NCI-H128 (cell line): Measurements from ENCODE around the gene SYNGR1.
"Not testable (repeated sequence)": the region's sequence is repeated elsewhere in the genome, so short reads cannot be mapped to it uniquely, and the experiment has no call there.

Source experiments
- DNase-seq: peaks from one replicate; lab custom pipeline; 2025; ENCODE audit not compliant: unreplicated experiment; lab: John Stamatoyannopoulos, UW

Gene SYNGR1

DNA sequence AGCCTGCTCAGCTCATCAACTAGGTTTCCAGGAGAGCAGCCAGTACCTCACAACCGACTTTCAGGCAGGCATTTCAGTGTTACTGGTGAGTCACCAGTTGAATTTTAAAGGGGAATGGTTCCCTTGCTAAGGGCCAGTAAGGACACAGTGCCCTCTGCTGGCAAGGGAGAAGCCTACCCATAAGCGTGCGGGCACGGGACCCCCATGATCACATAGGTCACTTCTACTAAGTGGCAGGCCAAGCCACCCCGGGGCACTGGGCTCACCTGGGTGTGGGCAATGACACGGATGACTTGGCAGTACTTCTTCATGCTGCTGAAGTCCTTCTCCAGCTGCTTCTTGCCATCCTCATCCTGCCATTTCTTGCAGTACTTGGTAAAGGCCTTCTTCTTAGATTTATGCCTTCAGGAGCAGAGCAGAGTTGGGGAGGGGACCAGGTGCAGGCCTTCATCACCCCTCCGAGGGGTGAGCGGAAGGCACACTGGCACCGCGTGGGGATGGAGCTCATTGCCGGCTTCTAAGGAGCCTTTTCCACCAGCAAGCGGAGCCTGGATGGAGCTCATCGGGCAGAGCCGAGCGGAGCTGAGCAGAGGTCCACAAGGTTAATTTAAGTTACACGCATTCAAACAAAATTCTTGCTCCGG lies 33.2 kb upstream of the SYNGR1 start:
- DNase-seq, result no peak

DNA sequence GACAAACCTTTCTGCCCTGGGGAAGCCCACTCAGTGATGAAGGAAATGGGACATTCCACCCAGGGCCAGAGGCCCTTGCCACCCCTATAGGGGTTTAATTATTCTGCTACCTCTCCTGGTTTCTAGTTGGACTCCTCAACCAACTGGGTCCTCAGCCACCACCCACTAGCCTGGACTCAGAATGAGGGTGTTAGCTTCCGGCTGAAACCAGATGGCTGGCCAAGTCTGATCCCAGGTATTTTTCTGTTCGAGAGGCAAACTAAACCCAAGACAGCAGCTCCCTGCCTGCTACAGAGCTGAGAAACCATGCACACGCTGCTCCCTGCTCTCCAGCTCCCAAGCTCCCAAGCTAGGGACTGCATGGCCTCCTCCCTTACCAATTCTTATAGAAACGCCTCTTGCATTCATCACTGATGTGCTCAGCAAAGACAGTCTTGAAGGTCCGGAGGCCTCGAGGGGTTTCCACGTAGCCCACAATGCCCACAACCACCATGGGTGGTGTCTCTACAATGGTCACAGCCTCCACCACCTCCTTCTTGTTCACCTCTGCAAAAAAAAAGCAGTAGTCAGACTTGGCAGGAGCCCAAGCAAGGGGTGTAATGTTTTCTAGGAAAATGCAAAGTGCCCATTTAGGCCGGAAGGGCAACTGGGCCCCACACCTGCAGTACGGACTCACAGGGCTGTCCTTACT lies 32.6 kb upstream of the SYNGR1 start:
- no peak for DNase-seq

DNA sequence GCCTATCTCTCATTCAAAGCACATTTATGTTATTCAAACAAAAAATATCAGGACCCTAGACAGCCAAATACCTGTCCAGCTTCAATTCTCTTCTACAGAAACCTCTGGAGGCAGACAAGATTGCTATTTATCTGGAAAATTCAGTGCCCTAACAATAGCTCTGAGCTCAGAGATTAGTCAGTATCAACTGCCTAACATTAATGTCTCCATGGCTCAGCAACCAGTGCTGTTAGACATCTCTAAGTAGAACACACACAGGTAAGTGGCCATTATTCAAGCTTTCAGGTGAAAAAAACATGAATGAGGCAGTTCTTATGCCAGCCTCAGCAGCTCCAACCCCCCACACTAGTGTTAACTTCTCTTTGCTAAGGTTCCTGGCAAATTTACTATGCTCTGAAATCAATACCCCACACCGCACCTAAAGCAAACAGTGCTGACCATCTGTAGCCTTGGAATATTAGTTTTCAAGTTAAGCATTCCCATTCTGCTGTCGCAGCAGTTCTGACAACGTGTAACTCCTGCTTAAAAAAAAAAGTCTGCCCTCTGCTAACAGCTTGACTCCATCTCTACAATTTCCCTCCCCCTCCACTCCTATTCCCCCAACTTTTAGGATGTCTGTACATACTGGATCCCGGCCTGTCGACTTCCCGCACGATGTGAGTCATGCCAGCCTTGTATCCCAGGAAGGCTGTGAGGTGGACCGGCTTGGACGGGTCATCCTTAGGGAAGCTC lies 31.9 kb upstream of the SYNGR1 start:
- DNase-seq, result no peak

DNA sequence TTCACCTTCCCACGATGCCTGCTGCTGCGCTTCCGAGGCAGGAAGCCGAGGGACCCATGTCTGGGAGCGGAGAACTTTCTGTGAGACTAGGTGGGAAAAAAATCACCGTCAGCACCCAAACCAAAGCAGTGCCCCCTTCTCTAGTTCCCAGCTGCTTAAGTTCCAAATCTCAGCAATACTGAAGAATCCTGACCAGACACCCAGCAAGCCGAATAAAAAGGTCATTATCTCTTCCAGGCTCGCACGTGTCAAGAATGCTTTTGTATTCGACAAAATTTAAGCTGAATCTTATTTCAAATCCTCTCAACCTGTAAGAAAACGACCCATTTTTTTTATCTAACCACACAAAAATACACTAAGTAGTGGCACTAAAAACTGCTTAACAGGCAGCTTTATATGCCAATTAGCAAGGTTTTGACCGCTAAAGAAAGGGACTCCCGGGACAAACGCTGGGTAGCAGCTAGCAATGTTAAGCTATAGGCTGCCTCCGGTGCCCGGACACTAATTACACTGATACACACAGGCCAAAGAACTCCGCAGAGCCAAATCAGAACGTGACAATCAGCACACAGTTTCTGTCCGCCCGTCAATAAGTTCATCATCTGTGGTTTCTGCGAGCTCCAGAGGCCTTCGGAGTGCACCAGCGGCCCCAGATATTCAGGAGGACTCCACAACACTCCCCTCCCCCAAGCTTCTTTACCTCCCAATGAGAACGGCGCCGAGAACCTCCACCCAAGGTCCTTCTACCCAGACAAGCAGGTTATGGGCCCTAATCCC lies 31.1 kb upstream of the SYNGR1 start:
- DNase-seq, result no peak

DNA sequence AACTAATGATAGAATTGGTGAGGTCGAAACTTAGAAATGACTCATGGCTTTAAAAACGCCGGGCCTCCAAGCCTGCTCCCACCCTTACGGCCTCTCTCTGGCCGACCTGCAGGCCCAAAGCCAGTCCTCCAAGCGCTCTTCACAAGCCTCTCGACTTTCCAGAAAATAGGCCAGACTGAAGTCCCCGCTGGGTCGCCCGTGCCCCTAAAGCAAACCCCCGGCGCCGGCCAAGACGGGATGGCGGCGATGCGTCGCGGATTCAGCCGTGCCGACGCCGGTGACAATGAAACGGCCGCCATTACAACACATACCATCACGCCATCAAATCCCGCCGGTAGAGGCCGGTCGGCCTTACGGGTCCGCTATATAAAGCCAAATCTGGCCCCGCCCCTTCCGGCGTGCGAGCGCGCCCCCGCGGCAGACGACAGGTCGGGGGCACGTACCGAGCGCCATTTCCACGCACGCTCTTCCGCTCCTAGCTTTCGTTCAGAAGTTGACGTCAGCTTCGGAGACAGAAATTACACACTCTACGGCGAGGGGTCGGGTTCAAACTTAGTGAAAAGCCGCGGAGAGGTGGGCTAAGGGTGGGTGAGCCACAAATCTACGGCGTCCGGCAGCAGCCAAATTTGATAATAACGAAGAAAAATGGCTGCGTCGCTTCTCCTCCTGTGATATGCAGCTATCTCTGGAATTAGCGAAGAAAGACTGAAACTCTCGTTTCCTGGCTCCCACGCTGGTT lies 30.3 kb upstream of the SYNGR1 start, which contains the start of gene RPL3:
TSS of gene RPL3 (minus strand) at position 340 of the 739 bp plus-strand sequence. CDS start at position 314, 26 bp downstream.
- peak; percentile 92 for DNase-seq

DNA sequence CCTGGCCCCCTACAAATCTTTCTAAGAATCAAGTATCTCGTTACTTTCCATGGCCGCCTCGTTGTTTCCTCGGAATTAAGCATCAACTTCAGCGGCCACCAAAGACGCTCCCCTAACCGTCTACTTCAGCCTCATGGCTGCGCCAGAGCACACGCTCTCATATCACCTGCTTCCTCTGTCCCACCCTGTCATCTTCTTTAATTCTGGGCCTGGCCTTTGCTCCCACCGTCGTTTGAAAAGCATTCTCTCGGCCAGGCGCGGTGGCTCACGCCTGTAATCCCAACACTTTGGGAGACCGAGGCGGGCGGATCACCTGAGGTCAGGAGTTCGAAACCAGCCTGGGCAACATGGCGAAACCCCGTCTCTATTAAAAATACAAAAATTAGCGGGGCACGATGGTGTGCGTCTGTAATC lies 29.2 kb upstream of the SYNGR1 start:
- not testable (repeated sequence) for DNase-seq

DNA sequence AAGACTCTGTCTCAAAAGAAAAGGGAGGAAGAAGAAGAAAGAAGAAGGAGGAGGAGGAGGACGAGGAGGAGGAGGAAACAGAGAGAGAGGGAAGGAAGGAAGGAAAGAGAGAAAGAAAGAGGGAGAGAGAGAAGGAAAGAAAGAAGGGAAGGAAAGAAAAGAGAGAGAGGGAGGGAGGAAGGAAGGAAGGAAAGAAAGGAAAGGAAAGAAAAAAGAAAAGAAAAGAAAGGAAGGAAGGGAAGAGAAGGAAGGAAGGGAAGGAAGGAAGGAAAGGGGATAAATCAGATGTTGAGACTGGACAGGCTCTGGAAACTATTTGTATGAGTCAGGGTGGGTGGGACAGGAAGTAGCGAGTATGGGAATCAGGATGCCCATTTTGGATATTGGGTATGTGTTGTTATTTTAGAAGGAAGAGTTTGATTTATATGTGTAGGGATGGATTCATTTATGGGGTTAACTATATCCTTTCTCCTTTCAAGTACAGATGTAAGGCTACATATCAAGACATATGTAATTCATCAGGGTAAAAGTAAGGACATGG lies 24.3 kb upstream of the SYNGR1 start:
- DNase-seq, result no peak

DNA sequence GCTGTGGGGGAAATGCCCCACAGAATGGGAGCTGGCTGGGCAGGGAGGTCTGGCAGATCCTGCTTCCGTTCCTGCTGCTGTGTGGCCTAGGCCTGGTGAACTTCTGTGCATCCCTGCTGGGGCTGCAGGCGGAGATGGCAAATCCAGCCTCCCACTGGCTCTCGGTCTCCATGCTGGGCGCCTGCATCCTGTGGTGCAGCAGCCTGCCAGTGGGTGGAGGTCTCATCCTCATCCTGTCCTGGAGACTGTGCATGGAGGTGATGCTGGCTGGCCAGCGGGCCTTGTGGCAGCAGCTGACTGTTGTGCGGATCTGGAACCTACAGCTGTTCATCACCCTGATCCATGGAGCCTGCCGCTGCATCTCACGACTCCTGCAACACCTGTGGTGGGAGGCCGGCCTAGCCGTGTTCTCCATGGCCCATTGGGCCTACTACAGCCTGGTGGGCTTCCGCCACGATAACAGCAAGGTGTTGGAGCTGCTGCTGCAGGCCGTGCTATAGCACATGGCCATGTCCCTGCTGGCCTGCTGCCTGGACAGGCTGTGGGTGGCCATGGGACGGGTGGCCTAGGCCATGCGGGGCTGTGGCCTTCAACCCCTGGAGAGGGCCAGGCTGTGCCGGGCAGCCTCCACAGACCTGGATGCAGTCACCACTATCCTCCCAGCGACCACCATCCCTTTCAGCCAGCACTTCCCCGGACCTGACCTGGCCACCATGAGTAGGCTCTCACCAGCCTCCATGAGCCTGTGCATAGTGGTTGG lies 21.6 kb upstream of the SYNGR1 start:
- no peak for DNase-seq

DNA sequence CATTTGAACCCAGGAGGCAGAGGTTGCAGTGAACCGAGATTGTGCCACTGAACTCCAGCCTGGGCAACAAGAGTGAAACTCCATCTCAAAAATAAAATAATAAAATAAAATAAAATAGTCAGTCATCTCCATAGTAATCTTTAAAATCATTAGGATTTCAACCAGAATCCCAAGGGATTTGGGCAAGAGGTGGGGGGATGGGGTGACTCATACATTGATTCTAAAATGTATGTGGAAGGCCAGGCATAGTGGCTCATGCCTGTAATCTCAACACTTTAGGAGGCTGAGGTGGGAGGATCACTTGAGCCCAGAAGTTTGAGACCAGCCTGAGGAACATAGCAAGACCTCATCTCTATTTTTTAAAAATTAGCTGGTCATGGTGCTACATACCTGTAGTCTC lies 19.2 kb upstream of the SYNGR1 start:
- not testable (repeated sequence) for DNase-seq

DNA sequence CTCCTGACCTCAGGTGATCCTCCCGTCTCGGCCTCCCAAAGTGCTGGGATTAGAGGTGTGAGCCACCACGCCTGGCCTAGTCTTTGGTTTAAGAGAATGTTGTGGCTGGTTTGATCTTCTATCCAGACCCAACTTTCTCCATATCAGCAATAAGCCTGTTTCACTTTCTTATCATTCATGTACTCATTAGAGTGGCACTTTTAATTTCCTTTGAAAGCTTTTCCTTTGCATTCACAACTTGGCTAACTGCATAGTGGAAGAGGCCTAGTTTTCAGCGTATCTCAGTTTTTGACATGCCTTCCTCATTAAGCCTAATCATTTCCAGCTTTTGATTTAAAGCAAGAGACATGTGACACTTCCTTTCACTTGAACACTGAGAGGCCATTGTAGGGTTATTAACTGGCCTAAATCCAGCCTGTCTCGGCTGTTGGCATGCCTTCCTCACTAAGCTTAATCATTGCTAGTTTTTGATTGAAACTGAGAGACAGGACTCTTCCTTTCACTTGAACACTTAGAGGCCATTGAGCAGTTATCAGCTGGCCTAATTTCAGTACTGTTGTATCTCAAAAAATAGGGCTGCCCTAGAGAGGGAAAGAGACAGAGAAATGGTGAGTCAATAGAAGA lies 17.2 kb upstream of the SYNGR1 start:
- no peak for DNase-seq

DNA sequence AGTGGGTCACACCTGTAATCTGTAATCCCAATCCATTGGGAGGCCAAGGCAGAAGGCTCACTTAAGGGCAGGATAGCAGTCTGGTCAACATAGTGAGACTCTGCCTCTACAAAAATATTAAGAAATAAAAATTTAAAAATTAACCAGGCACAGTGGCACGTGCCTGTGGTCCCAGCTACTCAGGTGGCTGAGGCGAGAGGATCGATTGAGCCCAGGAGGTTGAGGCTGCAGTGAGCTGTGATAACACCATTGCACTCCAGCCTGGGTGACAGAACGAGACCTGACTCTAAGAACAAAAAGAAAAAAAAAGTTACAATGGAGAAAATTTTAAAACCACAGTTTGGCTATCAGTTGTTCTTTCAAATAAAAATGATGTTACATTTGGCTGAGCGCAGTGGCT lies 13.4 kb upstream of the SYNGR1 start:
- DNase-seq, result no peak

DNA sequence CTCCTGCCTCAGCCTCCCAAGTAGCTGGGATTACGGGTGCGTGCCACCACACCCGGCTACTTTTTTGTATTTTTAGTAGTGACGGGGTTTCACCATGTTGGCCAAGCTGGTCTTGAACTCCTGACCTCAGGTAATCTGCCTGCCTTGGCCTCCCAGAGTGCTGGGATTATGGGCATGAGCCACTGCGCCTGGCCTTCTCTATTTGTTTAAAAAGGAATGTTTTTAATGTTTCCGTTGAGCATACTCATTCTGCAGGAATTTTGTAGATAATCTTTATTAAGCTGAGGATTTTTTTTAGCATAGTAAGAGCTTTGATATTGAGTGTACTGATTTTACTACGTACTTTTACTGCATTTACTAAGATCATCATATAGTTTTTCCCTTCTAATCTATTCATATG lies 10.0 kb upstream of the SYNGR1 start:
- not testable (repeated sequence) for DNase-seq

DNA sequence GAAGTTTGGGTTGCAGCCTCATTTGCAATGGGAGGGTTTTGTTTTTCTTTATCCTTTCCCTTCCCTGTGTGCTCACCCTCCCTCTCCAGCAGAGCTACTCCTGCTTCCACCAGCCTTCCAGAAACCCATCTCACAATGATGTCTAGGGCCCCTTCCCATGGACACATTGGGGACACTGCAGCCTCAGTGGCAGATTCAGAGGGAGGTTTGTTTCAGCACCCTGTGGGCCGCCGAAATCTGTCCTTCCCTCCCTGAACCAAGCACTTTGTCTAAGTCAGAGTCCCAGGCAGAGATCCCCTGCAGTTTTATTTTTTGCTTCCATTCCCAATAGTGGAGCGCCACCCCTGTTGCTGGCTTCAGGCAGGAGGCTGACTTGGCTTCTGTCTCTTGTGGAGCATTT lies 8.6 kb upstream of the SYNGR1 start:
- DNase-seq, result no peak

DNA sequence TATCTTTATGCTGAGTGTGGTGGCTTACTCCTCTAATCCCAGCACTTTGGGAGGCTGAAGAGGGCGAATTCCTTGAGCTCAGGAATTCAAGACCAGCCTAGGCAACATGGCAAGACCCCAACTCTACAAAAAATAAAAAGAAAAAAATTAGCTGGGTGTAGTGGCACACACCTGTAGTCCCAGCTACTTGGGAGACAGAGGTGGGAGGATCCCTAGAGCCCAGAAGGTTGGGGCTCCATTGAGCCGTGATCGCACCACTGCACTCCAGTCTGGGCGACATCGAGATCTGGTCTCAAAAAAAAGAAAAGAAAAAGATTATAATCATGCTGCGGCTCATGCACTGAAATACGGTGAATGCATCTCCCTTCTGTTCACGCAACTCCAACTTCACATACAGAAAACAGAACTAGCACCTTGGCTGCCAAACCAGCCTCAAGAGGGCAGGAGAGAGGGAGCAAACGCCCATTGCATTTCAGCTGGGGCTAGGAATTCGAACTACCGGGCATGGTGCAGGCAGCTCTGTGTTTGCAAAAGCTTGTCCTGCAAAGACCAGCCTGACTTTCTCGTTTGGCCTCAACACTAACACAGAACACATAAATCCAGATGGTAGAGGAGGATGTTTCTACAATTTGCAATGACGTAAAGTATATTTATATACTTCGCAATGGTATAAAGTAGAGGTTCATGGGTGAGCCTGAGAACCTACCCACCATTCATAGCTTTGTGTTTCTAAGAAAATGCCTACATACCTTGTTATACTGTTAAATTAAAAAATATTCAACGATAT lies 6.3 kb upstream of the SYNGR1 start:
- no peak for DNase-seq

DNA sequence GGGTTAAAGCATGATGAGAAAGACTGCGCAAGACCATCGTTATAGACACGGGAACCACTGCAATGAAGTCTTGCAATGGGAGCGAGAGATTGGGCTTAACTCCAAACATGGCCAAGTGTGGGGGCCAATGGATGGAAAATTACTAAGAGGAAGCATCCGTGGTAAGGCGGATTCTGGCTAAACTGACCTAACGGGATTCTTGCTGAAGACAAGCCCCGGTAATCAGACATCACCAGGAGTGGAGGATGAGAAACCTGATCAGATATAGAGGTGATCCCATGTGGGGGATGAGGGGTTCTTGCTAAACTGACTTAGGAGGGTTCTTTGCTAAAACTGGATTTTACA lies 5.8 kb upstream of the SYNGR1 start:
- DNase-seq, result no peak

DNA sequence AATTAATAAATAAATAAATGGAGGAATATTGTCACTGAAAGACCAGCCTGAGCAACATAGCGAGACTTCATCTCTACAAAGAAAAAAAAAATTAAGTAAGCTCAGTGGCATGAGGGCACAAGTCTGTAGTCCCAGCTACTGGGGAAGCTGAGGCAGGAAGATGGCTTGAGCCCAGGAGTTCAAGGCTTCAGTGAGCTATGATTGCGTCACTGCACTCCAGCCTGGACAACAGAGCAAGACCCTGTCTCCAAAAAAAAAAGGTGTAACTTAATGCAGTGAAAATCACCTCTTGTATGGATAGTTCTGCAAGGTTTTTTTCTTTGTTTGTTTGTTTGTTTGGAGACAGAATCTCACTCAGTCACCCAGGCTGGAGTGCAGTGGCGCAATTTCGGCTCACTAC lies 4.6 kb upstream of the SYNGR1 start:
- no peak for DNase-seq

DNA sequence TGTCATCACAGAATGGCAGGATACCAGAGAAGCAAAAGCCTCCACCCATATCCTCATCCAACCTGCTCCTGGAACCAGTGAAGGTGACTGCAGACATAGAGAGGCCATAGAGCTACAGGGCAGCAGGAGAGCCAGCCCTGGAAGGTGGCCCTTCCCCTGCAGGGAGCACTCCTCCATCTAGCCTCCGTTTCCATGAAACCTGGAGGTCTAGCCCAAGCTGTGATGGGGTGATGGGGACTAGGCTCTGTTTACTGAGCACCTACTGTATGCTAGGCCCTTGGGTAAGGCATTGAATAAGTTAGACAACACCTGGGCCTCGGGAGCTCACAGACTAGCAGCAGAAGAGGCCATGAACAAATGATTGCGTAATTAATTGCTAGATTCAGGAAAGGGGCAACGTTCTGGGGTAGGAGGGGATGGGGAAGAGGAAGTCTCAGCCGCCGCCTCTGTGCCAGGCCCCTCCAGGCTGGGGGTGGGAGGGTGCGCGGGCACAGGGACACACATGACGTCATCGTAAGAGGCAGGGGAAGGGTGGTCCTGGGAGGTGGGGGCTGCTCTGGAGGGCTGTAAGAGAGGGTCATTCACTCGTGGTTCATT lies 784 bp upstream of the SYNGR1 start:
- no peak for DNase-seq

DNA sequence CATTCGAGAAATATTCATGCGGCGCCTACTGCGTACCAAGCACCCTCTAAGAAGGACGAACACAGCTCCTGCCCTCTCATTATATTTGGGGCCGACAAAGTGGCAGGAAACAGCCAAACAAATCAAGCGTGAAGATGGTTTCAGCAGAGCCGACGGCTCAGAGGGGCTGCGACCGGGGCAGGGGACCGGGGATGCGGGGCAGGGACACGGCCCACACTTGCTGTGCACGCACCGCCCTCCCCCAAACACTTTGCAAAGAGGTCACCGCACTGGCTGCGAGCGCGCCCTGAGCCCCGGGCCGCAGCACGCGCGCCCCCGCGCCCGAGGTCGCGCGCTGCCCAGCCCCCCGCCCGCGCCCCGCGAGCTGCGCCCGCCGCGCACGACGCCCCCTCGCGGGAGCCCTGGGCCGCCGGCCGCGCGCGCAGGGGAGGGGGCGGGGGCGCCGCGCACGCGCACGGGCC lies 255 bp upstream of the SYNGR1 start:
- no peak for DNase-seq
